HG03025 (cell line): ENCODE results near the gene C17orf107.

Source experiments
- ATAC-seq: cut with Tn5 transposase; IDR thresholded peaks from one replicate; pipeline ENCODE4 v1.9.1; 2021; ENCODE audit warnings: mild to moderate bottlenecking, moderate library complexity; ENCODE audit not compliant: unreplicated experiment, low FRiP score

Gene C17orf107

DNA sequence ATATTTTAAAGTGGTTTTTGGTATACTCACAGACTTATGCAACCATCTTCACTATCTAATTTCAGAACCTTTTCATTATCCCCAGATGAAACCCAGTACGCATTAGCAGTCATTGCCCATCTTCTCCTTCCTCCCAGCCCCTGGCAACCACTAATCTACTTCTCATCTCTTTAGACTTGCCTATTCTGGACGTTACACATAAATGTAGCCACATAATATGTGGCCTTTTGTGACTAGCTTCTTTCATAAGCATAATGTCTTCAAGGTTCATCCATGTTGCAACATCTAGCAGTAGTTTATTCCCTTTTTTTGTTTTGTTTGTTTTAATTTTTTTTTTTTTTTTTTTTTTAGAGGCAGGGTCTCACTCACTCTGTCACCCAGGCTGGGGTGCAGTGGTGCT, 28.5 kb upstream of the C17orf107 start:
- ATAC-seq, result no peak

DNA sequence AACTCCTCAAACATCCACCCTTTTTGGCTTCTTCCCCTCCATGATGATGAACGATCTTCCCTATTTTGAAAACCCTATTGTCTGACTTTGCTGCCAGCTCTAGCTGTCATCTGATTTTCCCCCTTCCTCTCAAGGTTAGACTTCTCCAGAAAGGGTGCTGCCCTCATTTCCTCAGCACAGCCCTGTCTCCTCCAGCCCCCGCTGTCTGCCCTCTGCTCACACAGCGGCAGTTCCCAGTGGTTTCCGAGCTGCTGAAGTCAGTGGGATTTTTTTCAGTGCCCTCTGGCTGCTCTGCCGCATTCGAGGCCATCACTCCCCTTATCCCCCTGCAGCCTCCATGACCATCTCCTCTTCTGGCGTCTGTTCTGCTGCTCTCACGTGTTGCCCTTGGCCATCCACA, 26.6 kb upstream of the C17orf107 start:
- no peak for ATAC-seq

DNA sequence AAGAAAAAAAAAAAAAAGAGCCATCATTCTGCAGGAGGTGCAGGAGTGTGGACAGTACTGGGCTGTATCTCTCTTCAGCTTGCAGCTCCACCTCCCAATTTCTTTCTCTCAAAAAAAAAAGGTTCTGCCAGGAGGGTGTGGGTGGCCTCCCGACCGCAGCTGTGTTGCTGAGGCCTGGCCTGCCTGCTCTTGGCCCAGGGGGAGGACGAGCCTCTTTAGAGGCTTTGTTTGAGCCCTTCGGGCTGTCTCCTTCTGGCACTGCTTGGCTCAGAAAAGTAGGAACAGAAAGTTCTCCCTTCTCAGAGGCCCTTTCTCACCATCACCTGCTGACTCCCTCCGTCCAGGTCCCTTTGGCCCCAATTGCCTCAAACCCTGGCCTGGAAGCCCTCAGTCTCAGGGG, 22.2 kb upstream of the C17orf107 start:
- ATAC-seq, result no peak

DNA sequence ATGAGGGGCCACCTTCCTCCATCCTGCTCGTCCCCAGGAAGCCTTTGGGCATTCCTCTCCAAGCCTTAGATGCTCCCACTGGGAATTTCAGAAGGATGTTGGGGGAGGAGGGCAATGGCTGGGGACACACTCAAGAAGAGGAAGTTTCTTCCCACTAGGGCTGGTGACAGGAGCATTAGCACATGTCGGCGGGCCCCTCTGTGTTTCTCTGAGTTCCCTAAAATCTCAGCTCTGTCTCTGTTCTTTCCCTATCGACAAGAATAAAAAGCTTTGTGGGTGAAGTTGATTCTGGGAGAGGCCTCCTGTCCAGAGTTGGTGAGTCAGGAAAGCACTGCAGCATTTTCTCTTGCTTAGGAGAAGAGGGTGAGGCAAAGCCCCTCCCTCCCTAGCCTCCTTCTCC, 19.7 kb upstream of the C17orf107 start:
- no peak for ATAC-seq

GRCh38 chr17:4880857-4881256, 18.5 kb upstream of the C17orf107 start:
- no peak for ATAC-seq

DNA sequence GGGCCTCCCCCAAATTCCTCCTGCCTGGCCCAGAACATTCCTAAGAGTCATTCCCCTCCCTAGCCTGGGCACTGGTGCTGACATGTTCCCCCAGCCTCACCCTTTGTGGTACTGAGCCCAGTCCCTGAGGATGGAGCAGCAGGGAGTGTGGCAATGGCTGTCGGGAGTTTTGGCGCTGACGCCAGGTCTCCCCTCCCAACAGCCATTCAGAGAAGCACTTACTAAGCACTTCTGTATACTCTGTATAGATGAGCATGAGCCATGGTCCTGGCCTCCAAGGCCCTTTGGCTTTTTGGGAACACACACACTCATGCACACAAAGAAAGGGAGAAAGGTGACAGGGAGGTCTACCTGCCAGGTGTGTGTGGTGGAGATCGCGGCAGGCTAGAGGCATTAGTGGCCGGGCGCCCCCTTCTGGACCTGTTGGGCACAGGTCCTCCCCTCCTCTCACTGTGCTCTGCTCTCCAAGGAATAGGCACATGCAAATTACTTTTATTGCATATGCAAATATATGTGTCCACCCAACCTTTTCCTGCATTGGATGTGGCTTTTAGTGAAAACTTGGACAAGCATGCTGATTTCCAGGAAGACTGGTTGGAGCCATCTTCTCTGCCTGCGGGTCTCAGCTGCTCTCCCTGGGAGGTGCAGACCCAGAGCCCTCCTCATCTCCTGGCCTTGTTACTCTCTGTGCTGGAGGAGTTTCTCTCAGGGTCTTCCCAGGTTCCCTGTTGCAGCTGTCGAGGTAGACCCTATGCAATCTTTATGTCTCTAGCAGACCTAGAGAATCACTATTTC, 17.4 kb upstream of the C17orf107 start:
- no peak for ATAC-seq

- ATAC-seq, result no peak
These were observed 14.8 kb upstream of the C17orf107 start for GRCh38 chr17:4884489-4884888.

DNA sequence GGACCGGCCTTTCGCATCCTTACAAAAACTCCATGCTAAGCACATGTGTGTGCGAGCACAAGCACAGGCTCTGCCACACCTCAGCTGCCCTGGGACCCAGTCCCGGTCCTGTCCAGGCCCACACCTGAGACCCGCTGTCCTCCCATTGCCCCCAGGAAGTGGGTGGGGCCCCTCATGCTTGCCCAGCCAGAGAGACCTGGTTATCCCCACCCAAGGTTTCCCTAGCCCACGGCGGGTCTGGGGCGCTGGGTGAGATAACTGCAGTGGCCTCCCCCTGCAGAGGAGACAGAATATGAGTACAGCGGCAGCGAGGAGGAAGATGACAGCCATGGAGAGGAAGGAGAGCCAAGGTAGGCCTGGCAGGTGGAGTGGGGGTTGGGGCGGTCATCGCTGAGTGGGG, 12.5 kb upstream of the C17orf107 start:
- no peak for ATAC-seq

DNA sequence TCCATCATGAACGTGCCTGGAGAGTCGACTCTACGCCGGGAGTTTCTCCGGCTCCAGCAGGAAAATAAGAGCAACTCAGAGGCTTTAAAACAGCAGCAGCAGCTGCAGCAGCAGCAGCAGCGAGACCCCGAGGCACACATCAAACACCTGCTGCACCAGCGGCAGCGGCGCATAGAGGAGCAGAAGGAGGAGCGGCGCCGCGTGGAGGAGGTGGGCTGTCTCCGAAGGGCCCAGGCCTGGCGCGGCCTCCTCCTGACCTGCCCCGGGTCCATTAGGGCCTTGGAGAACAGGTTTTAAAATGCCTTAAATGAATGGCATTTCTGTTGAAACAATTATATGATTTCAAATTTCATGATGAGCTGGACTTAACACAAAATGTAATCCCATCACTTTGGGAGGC, 11.8 kb upstream of the C17orf107 start:
- ATAC-seq, result no peak

DNA sequence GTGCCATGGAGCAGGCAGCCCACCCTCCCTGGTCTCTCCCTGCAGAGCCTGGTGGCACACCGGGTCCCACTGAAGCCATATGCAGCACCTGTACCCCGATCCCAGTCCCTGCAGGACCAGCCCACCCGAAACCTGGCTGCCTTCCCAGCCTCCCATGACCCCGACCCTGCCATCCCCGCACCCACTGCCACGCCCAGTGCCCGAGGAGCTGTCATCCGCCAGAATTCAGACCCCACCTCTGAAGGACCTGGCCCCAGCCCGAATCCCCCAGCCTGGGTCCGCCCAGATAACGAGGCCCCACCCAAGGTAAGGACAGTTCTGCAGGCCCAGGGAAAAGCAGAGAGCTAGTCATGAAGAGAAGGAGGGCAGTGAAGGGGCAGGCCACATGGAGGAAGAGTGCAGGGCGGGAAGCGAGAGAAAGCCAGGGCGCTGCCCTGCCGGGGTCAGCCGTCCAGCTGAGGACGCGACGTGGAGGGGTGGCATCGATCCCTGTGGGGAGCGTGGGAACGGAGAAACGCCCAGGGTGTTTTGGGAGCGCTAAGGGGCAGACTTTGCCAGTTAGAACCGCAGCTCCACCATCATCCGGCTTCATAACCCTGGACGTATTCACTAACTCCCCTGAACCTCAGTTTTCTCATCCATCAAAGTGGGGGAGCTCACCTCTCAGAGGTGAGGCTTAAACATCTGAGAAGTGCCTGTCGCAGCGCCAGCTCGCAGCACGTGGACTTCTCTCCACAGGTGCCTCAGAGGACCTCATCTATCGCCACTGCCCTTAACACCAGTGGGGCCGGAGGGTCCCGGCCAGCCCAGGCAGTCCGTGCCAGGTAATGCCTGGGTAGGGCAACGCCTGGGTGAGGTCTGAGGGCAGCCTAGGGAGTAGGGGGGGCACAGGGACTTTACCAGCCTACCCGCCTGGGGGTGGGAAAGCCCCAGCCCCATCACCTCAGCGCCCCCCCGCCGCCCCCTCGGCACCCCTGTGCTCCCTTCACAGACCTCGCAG, 7.6 kb upstream of the C17orf107 start:
- ATAC-seq, result no peak

DNA sequence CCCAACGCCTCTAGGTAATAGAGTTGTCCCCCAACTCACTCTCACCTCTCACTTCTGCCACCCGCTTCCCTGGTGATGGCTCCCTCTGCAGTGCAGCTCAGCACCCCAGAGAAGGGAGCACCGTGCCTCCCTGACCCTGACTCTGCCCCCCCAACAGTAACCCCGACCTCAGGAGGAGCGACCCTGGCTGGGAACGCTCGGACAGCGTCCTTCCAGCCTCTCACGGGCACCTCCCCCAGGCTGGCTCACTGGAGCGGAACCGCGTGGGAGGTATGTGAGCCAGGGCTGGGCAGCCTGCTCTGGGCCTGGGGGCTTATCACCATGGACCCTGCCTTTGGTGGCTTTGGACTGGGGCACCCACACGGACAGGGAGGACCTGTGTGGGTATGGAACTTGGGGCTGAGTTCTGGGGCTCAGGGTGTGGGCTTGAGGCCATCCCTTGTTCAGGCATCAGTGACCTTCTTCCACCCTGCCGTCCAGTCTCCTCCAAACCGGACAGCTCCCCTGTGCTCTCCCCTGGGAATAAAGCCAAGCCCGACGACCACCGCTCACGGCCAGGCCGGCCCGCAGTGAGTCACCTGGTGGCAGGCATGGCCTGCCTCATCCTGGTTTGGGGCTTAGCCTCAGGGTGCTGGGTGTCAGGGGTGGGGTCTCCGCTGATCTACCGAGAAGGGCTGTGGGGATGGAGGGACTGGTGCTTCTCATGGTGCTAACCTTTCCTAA, 6.7 kb upstream of the C17orf107 start:
- ATAC-seq, result no peak

GRCh38 chr17:4893272-4893671, 6.1 kb upstream of the C17orf107 start:
- ATAC-seq, result no peak

DNA sequence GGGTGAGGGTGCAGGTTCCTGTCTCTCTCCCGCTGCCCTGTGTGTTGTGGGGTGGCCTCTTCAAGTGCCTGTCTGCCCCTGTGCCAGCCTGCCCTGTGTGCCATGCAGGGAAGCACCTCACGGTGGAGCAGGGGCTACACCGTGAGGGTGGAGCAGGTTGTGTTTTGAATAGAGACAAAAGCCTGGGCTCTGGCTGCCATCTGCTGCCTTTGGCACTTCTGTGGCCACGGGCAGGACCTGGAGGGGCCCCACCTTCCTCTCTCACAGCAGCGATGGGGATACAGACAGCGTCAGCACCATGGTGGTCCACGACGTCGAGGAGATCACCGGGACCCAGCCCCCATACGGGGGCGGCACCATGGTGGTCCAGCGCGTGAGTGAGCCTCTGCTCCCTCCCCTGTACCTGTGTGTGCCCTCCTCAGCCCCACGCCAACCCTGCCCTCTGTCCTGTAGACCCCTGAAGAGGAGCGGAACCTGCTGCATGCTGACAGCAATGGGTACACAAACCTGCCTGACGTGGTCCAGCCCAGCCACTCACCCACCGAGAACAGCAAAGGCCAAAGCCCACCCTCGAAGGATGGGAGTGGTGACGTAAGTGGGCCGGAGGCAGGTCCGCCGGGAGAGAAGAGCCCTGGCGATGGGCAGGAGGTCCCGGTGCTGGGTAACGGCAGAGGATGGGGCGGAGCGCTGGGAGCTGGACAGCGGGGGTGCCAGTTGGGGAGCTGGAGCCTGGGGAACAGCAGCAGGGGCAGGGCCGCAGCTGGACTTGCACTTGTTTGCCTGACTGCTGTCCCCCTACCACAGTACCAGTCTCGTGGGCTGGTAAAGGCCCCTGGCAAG, 5.4 kb upstream of the C17orf107 start:
- no peak for ATAC-seq

GRCh38 chr17:4895121-4895520, 4.2 kb upstream of the C17orf107 start:
- ATAC-seq, result no peak

- no peak for ATAC-seq
These were observed 3.5 kb upstream of the C17orf107 start for GRCh38 chr17:4895657-4896331.

GRCh38 chr17:4896332-4897197, 2.8 kb upstream of the C17orf107 start:
- ATAC-seq, result no peak

- ATAC-seq, result no peak
These were observed 2.1 kb upstream of the C17orf107 start for GRCh38 chr17:4897198-4897687.

GRCh38 chr17:4897785-4898184, 1.6 kb upstream of the C17orf107 start:
- no peak for ATAC-seq
